IMR-90 (cell line): ENCODE results near the gene TBC1D22A. TPM values are rescaled to one million over a fixed set of nuclear protein-coding genes. Genes with fewer than 3 reads are reported as not detected.

Source experiments
- ATAC-seq: fragments of 200-7000 bp; cut with Tn5 transposase; 2 replicates; pipeline ENCODE4 v1.9.1; 2020; ENCODE audit warnings: low read depth, mild to moderate bottlenecking, moderate library complexity
- BruUV-seq: library from RNA; stranded (reverse); fragments of 400-500 nt; replicated peaks from 2 replicates; lab custom pipeline; 2021; lab: Mats Ljungman, UMichigan
- CTCF ChIA-PET: fragments of 300-600 bp; formaldehyde crosslinking; extraction: SDS; loops from one replicate; lab custom pipeline; 2021; ENCODE audit warnings: antibody characterized with exemption; lab: Yijun Ruan, JAX
- POLR2A ChIA-PET: fragments of 300-600 bp; sonication (Branson Sonifier 250); formaldehyde crosslinking; loops from one replicate; lab custom pipeline; 2022; ENCODE audit warnings: antibody characterized with exemption; ENCODE audit not compliant: unreplicated experiment; lab: Charles Lee
- DNase-seq: peaks from one replicate; pipeline ENCODE4 v3.0.0; 2013
- H2AFZ ChIP-seq: replicated peaks from 2 replicates; pipeline ENCODE3; 2013; ENCODE audit warnings: low read length, mild to moderate bottlenecking; ENCODE audit not compliant: poor library complexity
- H2AK5ac ChIP-seq: 2 replicates; pipeline ENCODE4 v1.6.1; 2013; ENCODE audit warnings: low read depth, low read length, inconsistent platforms
- H2AK9ac ChIP-seq: replicated peaks from 2 replicates; pipeline ENCODE3; 2013; ENCODE audit warnings: mild to moderate bottlenecking, low read depth, low read length, moderate library complexity; ENCODE audit not compliant: poor library complexity
- H2BK120ac ChIP-seq: 2 replicates; pipeline ENCODE4 v1.6.1; 2013; ENCODE audit warnings: low read depth, low read length, inconsistent platforms
- H2BK15ac ChIP-seq: 3 replicates; pipeline ENCODE4 v1.6.1; 2013; ENCODE audit warnings: low read depth, low read length, inconsistent platforms
- H2BK20ac ChIP-seq: 2 replicates; pipeline ENCODE4 v1.6.1; 2013; ENCODE audit warnings: low read depth, mild to moderate bottlenecking, inconsistent platforms, low read length, moderate library complexity
- H2BK5ac ChIP-seq: 2 replicates; pipeline ENCODE4 v1.6.1; 2013; ENCODE audit warnings: mild to moderate bottlenecking, low read depth, low read length, inconsistent platforms; ENCODE audit not compliant: poor library complexity, severe bottlenecking
- H3K14ac ChIP-seq: replicated peaks from 2 replicates; pipeline ENCODE4 v1.6.1; 2013; ENCODE audit warnings: low read depth, low read length, inconsistent platforms
- H3K18ac ChIP-seq: 2 replicates; pipeline ENCODE4 v1.6.1; 2013; ENCODE audit warnings: low read depth, low read length, control low read depth
- H3K23ac ChIP-seq: 2 replicates; pipeline ENCODE4 v1.6.1; 2013; ENCODE audit warnings: low read depth, low read length, inconsistent platforms
- H3K27ac ChIP-seq: 2 replicates; pipeline ENCODE4 v1.5.1; 2013; ENCODE audit warnings: mild to moderate bottlenecking, control low read depth, low read length; ENCODE audit not compliant: insufficient read depth
- H3K27me3 ChIP-seq: 2 replicates; pipeline ENCODE4 v1.6.1; 2013; ENCODE audit warnings: low read length; ENCODE audit not compliant: control insufficient read depth, insufficient read depth
- H3K36me3 ChIP-seq: 2 replicates; pipeline ENCODE4 v1.6.1; 2013; ENCODE audit warnings: low read length, mixed read lengths; ENCODE audit not compliant: control insufficient read depth, insufficient read depth
- H3K4ac ChIP-seq: 2 replicates; pipeline ENCODE4 v1.6.1; 2013; ENCODE audit warnings: low read depth, low read length, inconsistent platforms
- H3K4me1 ChIP-seq: 2 replicates; pipeline ENCODE4 v1.6.1; 2013; ENCODE audit warnings: low read length, mixed read lengths; ENCODE audit not compliant: control insufficient read depth, insufficient read depth
- H3K4me2 ChIP-seq: 2 replicates; pipeline ENCODE4 v1.6.1; 2013; ENCODE audit warnings: low read depth, mild to moderate bottlenecking, control low read depth, low read length, moderate library complexity
- H3K4me3 ChIP-seq: 2 replicates; pipeline ENCODE4 v1.5.1; 2013; ENCODE audit warnings: low read depth, mild to moderate bottlenecking, control low read depth, low read length, moderate library complexity; ENCODE audit not compliant: insufficient read depth
- H3K56ac ChIP-seq: 2 replicates; pipeline ENCODE4 v1.6.1; 2013; ENCODE audit warnings: low read length, inconsistent platforms; ENCODE audit not compliant: insufficient read depth; ENCODE audit errors: extremely low read depth
- H3K79me1 ChIP-seq, 2 experiments: 2 replicates each; pipeline ENCODE4 v1.6.1; 2013; ENCODE audit warnings: low read length in 2 of 2, inconsistent platforms in 1 of 2, low read depth in 1 of 2
- H3K9ac ChIP-seq: 2 replicates; pipeline ENCODE4 v1.6.1; 2013; ENCODE audit warnings: low read depth, low read length, control low read depth
- H3K9me1 ChIP-seq: 2 replicates; pipeline ENCODE4 v1.6.1; 2013; ENCODE audit warnings: low read length, inconsistent platforms; ENCODE audit not compliant: insufficient read depth
- H3K9me3 ChIP-seq: 2 replicates; pipeline ENCODE4 v1.6.1; 2013; ENCODE audit warnings: low read length; ENCODE audit not compliant: control insufficient read depth, insufficient read depth
- H4K20me1 ChIP-seq: 2 replicates; pipeline ENCODE4 v1.6.1; 2013; ENCODE audit warnings: low read length, inconsistent platforms; ENCODE audit not compliant: insufficient read depth
- H4K5ac ChIP-seq: 2 replicates; pipeline ENCODE4 v1.6.1; 2013; ENCODE audit warnings: mild to moderate bottlenecking, low read depth, low read length, control low read depth
- H4K8ac ChIP-seq, 2 experiments: 2 replicates each; pipeline ENCODE4 v1.6.1; 2013; ENCODE audit warnings: low read depth in 2 of 2, low read length in 2 of 2, control low read depth in 1 of 2, inconsistent platforms in 1 of 2
- H4K91ac ChIP-seq: 2 replicates; pipeline ENCODE4 v1.6.1; 2013; ENCODE audit warnings: low read depth, low read length, inconsistent platforms; ENCODE audit not compliant: insufficient read depth
- BHLHE40 ChIP-seq: fragments of 150-350 bp; IDR thresholded peaks from 2 replicates; pipeline ENCODE4 v1.6.1; 2016; ENCODE audit warnings: mild to moderate bottlenecking, low read depth, low read length
- CEBPB ChIP-seq: IDR thresholded peaks from 2 replicates; pipeline ENCODE4 v1.6.1; 2012; ENCODE audit warnings: low read depth, low read length, improper control_type of control experiment
- CHD1 ChIP-seq: IDR thresholded peaks from 2 replicates; pipeline ENCODE4 v1.6.1; 2012; ENCODE audit warnings: low read depth, low read length, improper control_type of control experiment
- MAFK ChIP-seq: IDR thresholded peaks from 2 replicates; pipeline ENCODE4 v1.6.1; 2012; ENCODE audit warnings: low read depth, low read length, improper control_type of control experiment
- MXI1 ChIP-seq: IDR thresholded peaks from 2 replicates; pipeline ENCODE4 v1.6.1; 2012; ENCODE audit warnings: low read depth, mild to moderate bottlenecking, low read length, moderate library complexity, borderline replicate concordance
- POLR2A ChIP-seq: IDR thresholded peaks from 2 replicates; pipeline ENCODE4 v1.6.1; 2012; ENCODE audit warnings: mild to moderate bottlenecking, low read depth, low read length
- RAD21 ChIP-seq: IDR thresholded peaks from 2 replicates; pipeline ENCODE4 v1.6.1; 2012; ENCODE audit warnings: low read length, improper control_type of control experiment
- RCOR1 ChIP-seq: IDR thresholded peaks from 2 replicates; pipeline ENCODE4 v1.6.1; 2012; ENCODE audit warnings: mild to moderate bottlenecking, low read length, improper control_type of control experiment; ENCODE audit not compliant: insufficient replicate concordance
- SMC3 ChIP-seq: fragments of 150-350 bp; IDR thresholded peaks from 2 replicates; pipeline ENCODE4 v1.6.1; 2016; ENCODE audit warnings: low read depth, mild to moderate bottlenecking, antibody characterized with exemption, low read length, moderate library complexity
- WGBS, 2 experiments: methylation state at CpG; one replicate each; pipeline versions ENCODE4 v1.1.5 to v1.1.7; 2013; ENCODE audit warnings: missing lambda C conversion rate in 2 of 2; ENCODE audit not compliant: insufficient read length in 1 of 2; ENCODE audit errors: extremely low coverage in 2 of 2; 5-methylcytosine and 5-hydroxymethylcytosine counted together
- dilution Hi-C: fragments of 300-500 bp; cut with HindIII; formaldehyde crosslinking; loops from one replicate; pipeline ENCODE4 v1.14.3; 2018; ENCODE audit warnings: low sequenced_read_pairs; ENCODE audit not compliant: unreplicated experiment
- in situ Hi-C: fragments of 300-500 bp; cut with MboI; formaldehyde crosslinking; loops from 3 replicates; pipeline ENCODE4 v1.14.3; 2019; ENCODE audit warnings: low sequenced_read_pairs, inconsistent platforms, mixed read lengths
- intact Hi-C: fragments of 100-400 bp; cut with micrococcal nuclease; formaldehyde crosslinking; loops from 2 replicates; pipeline ENCODE4 v1.10.0; 2022
- polyA plus RNA-seq, 3 experiments: library from polyadenylated mRNA; depleted of rRNA; stranded (reverse); fragments of >200 nt; gene quantifications; 2 replicates each; pipeline ENCODE4 v1.2.3, GENCODE V29; 2012; ENCODE audit warnings: low replicate concordance in 1 of 3
- total RNA-seq: library from RNA; depleted of rRNA; stranded (reverse); fragments of >200 nt; gene quantifications from 2 replicates; pipeline ENCODE4 v1.2.3, GENCODE V29; 2012
- TF ChIP-seq, protein P1 (sequence below): fragments of 150-350 bp; IDR thresholded peaks from 2 replicates; pipeline ENCODE4 v1.6.1; 2016; ENCODE audit warnings: low read depth, mild to moderate bottlenecking, low read length, moderate library complexity, borderline replicate concordance
- TF ChIP-seq, protein P2 (sequence below): conservative IDR thresholded peaks from 2 replicates; pipeline ENCODE4 v1.5.1; 2012; ENCODE audit warnings: mild to moderate bottlenecking, low read depth, low read length, improper control_type of control experiment
- TF ChIP-seq, protein P3 (sequence below): fragments of 150-350 bp; IDR thresholded peaks from 2 replicates; pipeline ENCODE4 v1.6.1; 2017; ENCODE audit warnings: mild to moderate bottlenecking, antibody characterized with exemption, low read length, low read depth

Gene TBC1D22A
- total and polyA plus RNA-seq, 2 of the 4 experiments (the other 2 are of a cell fraction) = 9.0 to 16.7 TPM

DNA sequence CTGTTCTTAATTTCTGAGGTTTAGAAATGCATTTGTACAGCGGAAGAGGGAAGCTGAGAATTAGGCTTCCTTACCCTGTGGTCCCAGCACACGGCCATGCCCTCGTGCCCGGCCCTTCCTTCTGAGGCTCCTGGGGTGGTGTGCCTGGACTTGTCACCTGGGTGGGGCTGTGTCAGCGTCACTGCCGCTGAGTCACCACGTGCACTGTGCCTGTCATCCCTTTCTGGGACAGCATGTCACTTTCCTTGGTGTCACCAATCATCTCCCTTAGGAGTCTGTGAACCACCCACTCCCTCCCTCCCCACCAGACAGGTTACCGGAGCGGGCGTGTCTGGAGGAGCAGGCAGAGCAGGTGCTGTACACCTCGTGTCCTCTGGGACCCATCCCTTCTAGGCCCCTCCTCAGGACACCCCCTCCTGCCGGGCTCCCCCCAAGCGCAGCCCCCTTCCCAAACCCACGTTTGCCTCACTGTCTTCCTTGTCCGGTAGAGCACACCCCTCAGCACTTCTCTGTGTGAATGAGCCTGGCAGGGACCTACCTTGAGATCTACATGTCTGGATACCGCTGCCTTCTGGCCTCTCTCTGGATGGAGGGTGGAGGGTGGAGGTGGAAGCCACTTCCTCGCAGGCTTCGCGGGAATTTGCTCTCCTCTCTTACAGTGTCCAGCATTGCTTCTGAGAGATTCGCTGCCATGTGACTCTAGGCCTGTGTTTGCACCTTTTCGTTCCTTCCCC lies 367.6 kb downstream of the TBC1D22A start:
- Histone ChIP-seq H2AK9ac (no peak overlapping the region), H2BK5ac (no peak overlapping the region), H2BK20ac (no peak overlapping the region), H3K23ac (no peak overlapping the region), H2AK5ac (no peak overlapping the region), H2AFZ (no peak overlapping the region), H3K9me1 (no peaks in the 10 kb centered on the region), H3K4me2 (no peak overlapping the region), H2BK120ac (no peak overlapping the region), H3K9me3 (no peaks in the 10 kb centered on the region), H3K79me1 (no peaks in the 10 kb centered on the region), H3K27ac (no peak overlapping the region), H3K18ac (no peak overlapping the region), H4K20me1 (no peaks in the 10 kb centered on the region; the same call in 1 of the 2 replicates), H4K91ac (no peak overlapping the region), H3K56ac (no peak overlapping the region), H3K14ac (no peak overlapping the region), H3K36me3 (peaks cover 2% of the 10 kb centered on the region; the same call in 1 of the 2 replicates), H3K4me3 (no peak overlapping the region), H2BK15ac (no peak overlapping the region), H3K9ac (no peak overlapping the region), H3K4me1 (no peaks in the 10 kb centered on the region), H3K4ac (no peak overlapping the region), H3K27me3 (no peaks in the 10 kb centered on the region), H4K5ac (no peak overlapping the region), H4K8ac (no peak overlapping the region)
- ATAC-seq (no peak), DNase-seq (no peak)
- TF ChIP-seq CHD1 (no peak), RCOR1 (no peak), POLR2A (no peak), MAFK (no peak), MXI1 (no peak), SMC3 (no peak), BHLHE40 (no peak), RAD21 (no peak), CEBPB (no peak)
- TF ChIP-seq, protein P1, sequence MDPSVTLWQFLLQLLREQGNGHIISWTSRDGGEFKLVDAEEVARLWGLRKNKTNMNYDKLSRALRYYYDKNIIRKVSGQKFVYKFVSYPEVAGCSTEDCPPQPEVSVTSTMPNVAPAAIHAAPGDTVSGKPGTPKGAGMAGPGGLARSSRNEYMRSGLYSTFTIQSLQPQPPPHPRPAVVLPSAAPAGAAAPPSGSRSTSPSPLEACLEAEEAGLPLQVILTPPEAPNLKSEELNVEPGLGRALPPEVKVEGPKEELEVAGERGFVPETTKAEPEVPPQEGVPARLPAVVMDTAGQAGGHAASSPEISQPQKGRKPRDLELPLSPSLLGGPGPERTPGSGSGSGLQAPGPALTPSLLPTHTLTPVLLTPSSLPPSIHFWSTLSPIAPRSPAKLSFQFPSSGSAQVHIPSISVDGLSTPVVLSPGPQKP = no peak
- TF ChIP-seq, protein P2, sequence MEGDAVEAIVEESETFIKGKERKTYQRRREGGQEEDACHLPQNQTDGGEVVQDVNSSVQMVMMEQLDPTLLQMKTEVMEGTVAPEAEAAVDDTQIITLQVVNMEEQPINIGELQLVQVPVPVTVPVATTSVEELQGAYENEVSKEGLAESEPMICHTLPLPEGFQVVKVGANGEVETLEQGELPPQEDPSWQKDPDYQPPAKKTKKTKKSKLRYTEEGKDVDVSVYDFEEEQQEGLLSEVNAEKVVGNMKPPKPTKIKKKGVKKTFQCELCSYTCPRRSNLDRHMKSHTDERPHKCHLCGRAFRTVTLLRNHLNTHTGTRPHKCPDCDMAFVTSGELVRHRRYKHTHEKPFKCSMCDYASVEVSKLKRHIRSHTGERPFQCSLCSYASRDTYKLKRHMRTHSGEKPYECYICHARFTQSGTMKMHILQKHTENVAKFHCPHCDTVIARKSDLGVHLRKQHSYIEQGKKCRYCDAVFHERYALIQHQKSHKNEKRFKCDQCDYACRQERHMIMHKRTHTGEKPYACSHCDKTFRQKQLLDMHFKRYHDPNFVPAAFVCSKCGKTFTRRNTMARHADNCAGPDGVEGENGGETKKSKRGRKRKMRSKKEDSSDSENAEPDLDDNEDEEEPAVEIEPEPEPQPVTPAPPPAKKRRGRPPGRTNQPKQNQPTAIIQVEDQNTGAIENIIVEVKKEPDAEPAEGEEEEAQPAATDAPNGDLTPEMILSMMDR = no peak
- TF ChIP-seq, protein P3, sequence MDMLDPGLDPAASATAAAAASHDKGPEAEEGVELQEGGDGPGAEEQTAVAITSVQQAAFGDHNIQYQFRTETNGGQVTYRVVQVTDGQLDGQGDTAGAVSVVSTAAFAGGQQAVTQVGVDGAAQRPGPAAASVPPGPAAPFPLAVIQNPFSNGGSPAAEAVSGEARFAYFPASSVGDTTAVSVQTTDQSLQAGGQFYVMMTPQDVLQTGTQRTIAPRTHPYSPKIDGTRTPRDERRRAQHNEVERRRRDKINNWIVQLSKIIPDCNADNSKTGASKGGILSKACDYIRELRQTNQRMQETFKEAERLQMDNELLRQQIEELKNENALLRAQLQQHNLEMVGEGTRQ = no peak
- BruUV-seq = no TSS peak
- CTCF ChIA-PET = no interaction called here
- dilution Hi-C loops (no loop called here), in situ Hi-C loops (no loop called here), intact Hi-C loops (no loop called here)
- WGBS, 2 experiments = 82% methylated on average over 3 of the region's 21 CpGs; no CpG with 5 or more reads in 1 of the 2 experiments
- POLR2A ChIA-PET = no interaction called here
